Psoas muscle (tissue), 8 donors: ENCODE data around the gene MED1. TPM values are rescaled to one million over a fixed set of nuclear protein-coding genes. Genes with fewer than 3 reads are reported as not detected.

Experiments used
- ATAC-seq, 4 donors: fragments of 200-7000 bp; cut with Tn5 transposase; one replicate each; pipeline ENCODE4 v1.9.1; 2020; ENCODE audit warnings: moderate library complexity in 3 of 4, mild to moderate bottlenecking in 2 of 4
- DNase-seq, 2 donors: peaks; one replicate each; pipeline ENCODE4 v3.0.0-alpha.2; 2020
- H3K27ac ChIP-seq: fragments of 200-600 bp; one replicate; pipeline ENCODE4 v1.8.0; 2022
- H3K27me3 ChIP-seq, 3 donors: fragments of 200-600 bp in 1 of 3; one replicate each; pipeline versions ENCODE4 v1.6.1 to v1.8.0; 2013 to 2022; ENCODE audit warnings: low read length in 2 of 3, mild to moderate bottlenecking in 2 of 3, moderate library complexity in 1 of 3; ENCODE audit not compliant: insufficient read depth in 3 of 3
- H3K36me3 ChIP-seq, 2 donors: fragments of 200-600 bp in 1 of 2; one replicate each; pipeline versions ENCODE4 v1.6.1 to v1.8.0; 2013 to 2022; ENCODE audit warnings: low read depth in 1 of 2, mild to moderate bottlenecking in 1 of 2, moderate library complexity in 1 of 2; ENCODE audit not compliant: insufficient read depth in 1 of 2
- H3K4me1 ChIP-seq: fragments of 200-600 bp; one replicate; pipeline ENCODE4 v1.8.0; 2022
- H3K4me3 ChIP-seq: fragments of 200-600 bp; one replicate; pipeline ENCODE4 v1.8.0; 2022; ENCODE audit warnings: mild to moderate bottlenecking
- H3K9me3 ChIP-seq: fragments of 200-600 bp; one replicate; pipeline ENCODE4 v1.8.0; 2022
- WGBS, 3 donors: extraction: QIAGEN DNeasy Blood & Tissue Kit; methylation state at CpG; one replicate each; pipeline versions ENCODE4 v1.1.6 to v1.1.7; 2013; 5-methylcytosine and 5-hydroxymethylcytosine counted together
- intact Hi-C, 2 donors: fragments of 100-400 bp; cut with DNase I; formaldehyde crosslinking; loops; one replicate each; pipeline versions ENCODE4 v1.11.0 to v1.14.2; 2022
- polyA plus RNA-seq, 3 donors: library from polyadenylated mRNA; stranded (reverse); fragments of 200-250 nt; gene quantifications; one replicate each; pipeline ENCODE4 v1.2.3, GENCODE V29; 2013
- total RNA-seq, 4 donors: library from RNA; stranded (reverse); fragmentation: NEBNext Ultra II Directional in 2 of 4; extraction: Animal tissue kit (Norgen Biotek cat#: 25700) in 2 of 4; gene quantifications; one replicate each; pipeline versions ENCODE4 v1.2.1 to v1.2.4, GENCODE V29; 2021 to 2023
- TF ChIP-seq, protein P1 (sequence below): fragments of 200-600 bp; IDR thresholded peaks from one replicate; pipeline ENCODE4 v1.8.0; 2022; ENCODE audit warnings: antibody characterized with exemption
- donor health status: healthy with polysubstance abuse.
- donor health status: DM: no; HTN: no; CAD: no; lungs with moderate emphysema.
- donor health status: Bipolar disorder and iron deficiency.
- donor health status: healthy.
- donor health status: DM: yes; HTN: yes; CAD: no.
- donor health status: DM: no; HTN: no; CAD: no.
- donor health status: DM: no; HTN: no; CAD: no.
- donor health status: DM: yes; HTN: yes; CAD: no.

Gene MED1
- total and polyA plus RNA-seq, 7 donors = 6.2 to 28.5 (median 19.2) TPM

DNA sequence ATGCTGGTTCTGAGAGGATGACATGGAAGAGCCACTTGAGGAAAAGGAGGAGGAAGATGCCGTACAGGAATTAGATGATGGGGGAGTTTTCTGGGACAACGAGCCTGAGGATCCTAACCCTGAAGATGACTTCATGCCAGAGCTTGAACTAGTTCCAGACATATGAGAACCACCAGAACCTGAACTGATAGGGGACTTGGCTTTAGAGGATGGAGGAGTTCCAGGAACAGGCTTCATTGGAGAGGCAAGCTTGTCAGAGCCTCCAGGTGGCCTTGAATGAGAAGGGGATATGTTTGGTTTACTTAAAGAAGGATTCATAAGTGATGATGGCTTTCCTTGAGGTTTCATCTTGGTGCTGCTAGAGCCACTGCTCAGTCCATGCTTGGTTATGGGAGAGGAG is 42.7 kb downstream of the MED1 start:
- intact Hi-C loops = loop anchor here in 1 of 2 donors (10.0 kb wide), 1 partner anchor 134 kb away; no protein-coding TSS in a partner anchor
- Histone ChIP-seq H3K9me3 (no peaks in the 10 kb centered on the region), H3K4me3 (no peak overlapping the region), H3K36me3 (peaks cover 26 to 83% of the 10 kb centered on the region in 2 donors), H3K27me3 (no peaks in the 10 kb centered on the region), H3K4me1 (no peaks in the 10 kb centered on the region), H3K27ac (no peak overlapping the region)
- DNase-seq = no peak
- TF ChIP-seq, protein P1, sequence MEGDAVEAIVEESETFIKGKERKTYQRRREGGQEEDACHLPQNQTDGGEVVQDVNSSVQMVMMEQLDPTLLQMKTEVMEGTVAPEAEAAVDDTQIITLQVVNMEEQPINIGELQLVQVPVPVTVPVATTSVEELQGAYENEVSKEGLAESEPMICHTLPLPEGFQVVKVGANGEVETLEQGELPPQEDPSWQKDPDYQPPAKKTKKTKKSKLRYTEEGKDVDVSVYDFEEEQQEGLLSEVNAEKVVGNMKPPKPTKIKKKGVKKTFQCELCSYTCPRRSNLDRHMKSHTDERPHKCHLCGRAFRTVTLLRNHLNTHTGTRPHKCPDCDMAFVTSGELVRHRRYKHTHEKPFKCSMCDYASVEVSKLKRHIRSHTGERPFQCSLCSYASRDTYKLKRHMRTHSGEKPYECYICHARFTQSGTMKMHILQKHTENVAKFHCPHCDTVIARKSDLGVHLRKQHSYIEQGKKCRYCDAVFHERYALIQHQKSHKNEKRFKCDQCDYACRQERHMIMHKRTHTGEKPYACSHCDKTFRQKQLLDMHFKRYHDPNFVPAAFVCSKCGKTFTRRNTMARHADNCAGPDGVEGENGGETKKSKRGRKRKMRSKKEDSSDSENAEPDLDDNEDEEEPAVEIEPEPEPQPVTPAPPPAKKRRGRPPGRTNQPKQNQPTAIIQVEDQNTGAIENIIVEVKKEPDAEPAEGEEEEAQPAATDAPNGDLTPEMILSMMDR = no peak
- no peak for ATAC-seq
- 43 to 68% (median 52%) methylated on average over 2 of the region's 2 CpGs for WGBS, 3 donors

DNA sequence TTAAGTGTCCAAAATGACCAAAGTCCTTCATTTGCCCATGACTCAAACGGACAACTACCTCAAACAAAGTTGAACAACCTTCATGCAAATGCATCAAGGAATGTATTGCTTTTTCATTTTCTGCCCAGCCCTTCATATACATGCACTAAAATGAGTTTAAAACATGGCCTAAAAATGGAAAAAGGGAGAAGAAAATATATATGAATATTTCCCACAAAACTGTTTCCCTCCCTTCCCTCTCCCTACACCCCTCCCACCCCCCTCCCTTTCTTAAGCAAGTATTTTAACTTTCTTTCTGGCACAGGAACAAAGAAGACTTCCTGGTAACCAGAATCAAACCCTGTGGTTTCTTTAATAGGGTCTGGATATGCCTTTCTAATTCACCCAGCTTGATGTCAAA is 44.1 kb downstream of the MED1 start:
- Histone ChIP-seq H3K27me3 (no peaks in the 10 kb centered on the region), H3K4me1 (no peaks in the 10 kb centered on the region), H3K36me3 (peaks cover 26 to 71% of the 10 kb centered on the region in 2 donors), H3K9me3 (no peaks in the 10 kb centered on the region), H3K27ac (no peak overlapping the region), H3K4me3 (no peak overlapping the region)
- TF ChIP-seq, protein P1 = no peak
- intact Hi-C loops = loop anchor here in 1 of 2 donors (10.0 kb wide), 1 partner anchor 132 kb away; no protein-coding TSS in a partner anchor
- WGBS, 3 donors = 66 to 82% (median 69%) methylated on average over 1 of the region's 1 CpG
- ATAC-seq = no peak
- no peak for DNase-seq

GRCh38 chr17:39405436-39405835 is 45.6 kb downstream of the MED1 start:
- Histone ChIP-seq H3K9me3 (no peaks in the 10 kb centered on the region), H3K4me1 (no peaks in the 10 kb centered on the region), H3K36me3 (peaks cover 26 to 56% of the 10 kb centered on the region in 2 donors), H3K4me3 (no peak overlapping the region), H3K27me3 (no peaks in the 10 kb centered on the region), H3K27ac (no peak overlapping the region)
- 55 to 70% (median 67%) methylated on average over 1 of the region's 1 CpG for WGBS, 3 donors
- TF ChIP-seq, protein P1 = no peak
- ATAC-seq (no peak), DNase-seq (no peak)
- intact Hi-C loops = loop anchor here in 1 of 2 donors (10.0 kb wide), 1 partner anchor 131 kb away; no protein-coding TSS in a partner anchor

GRCh38 chr17:39404542-39405378 is 46.3 kb downstream of the MED1 start:
- TF ChIP-seq, protein P1 = no peak
- intact Hi-C loops = loop anchor here (5.0 to 10.0 kb wide), 2 partner anchors 58 to 130 kb away; partner anchors contain the start of gene CDK12 (in 1 of the 2)
- H3K27ac ChIP-seq = no peak overlapping the region
- ATAC-seq = no peak
- peaks cover 22 to 49% of the 10 kb centered on the region in 2 donors for H3K36me3 ChIP-seq
- DNase-seq = no peak
- H3K9me3 ChIP-seq = no peaks in the 10 kb centered on the region
- WGBS, 3 donors = 83 to 91% (median 87%) methylated on average over 6 of the region's 6 CpGs
- H3K4me1 ChIP-seq = peaks cover 6% of the 10 kb centered on the region
- H3K27me3 ChIP-seq = no peaks in the 10 kb centered on the region
- no peak overlapping the region for H3K4me3 ChIP-seq
